LNCaP clone FGC (cell line): ENCODE data around the gene ZNF467.

Experiments
- DNase-seq: peaks from one replicate; pipeline ENCODE4 v3.0.0-alpha.2; 2011; ENCODE audit warnings: low read depth
- H3K4me3 ChIP-seq: 2 replicates; pipeline ENCODE4 v1.5.1; 2011; ENCODE audit warnings: mild to moderate bottlenecking, low read depth, low read length, control low read depth
- CTCF ChIP-seq: IDR thresholded peaks from 2 replicates; pipeline ENCODE4 v1.5.1; 2012; ENCODE audit warnings: mild to moderate bottlenecking; ENCODE audit not compliant: control insufficient read depth, insufficient read depth; ENCODE audit errors: extremely low read depth

Gene ZNF467

GRCh38 chr7:149762089-149762488 lies 11.3 kb downstream of the ZNF467 start:
- no peak for DNase-seq

GRCh38 chr7:149761307-149761706 lies 12.1 kb downstream of the ZNF467 start:
- no peak for TF ChIP-seq CTCF
- DNase-seq, result no peak
- H3K4me3 ChIP-seq, result no peak overlapping the region

More at GRCh38 chr7:149762089-149762488, 11.3 kb downstream of the ZNF467 start:
- no peak overlapping the region for H3K4me3 ChIP-seq
- no peak for TF ChIP-seq CTCF

- H3K4me3 ChIP-seq, result no peak overlapping the region
- DNase-seq, result no peak
- TF ChIP-seq CTCF, result no peak
These were observed 12.8 kb downstream of the ZNF467 start for GRCh38 chr7:149760538-149760937.

- TF ChIP-seq CTCF, result no peak
- H3K4me3 ChIP-seq, result no peak overlapping the region
- no peak for DNase-seq
These were observed 14.1 kb downstream of the ZNF467 start for GRCh38 chr7:149759093-149759860.

GRCh38 chr7:149753375-149754233 lies 19.8 kb downstream of the ZNF467 start:
- no peak for DNase-seq
- TF ChIP-seq CTCF, result peak; percentile 92

GRCh38 chr7:149752646-149753045 lies 20.7 kb downstream of the ZNF467 start:
- H3K4me3 ChIP-seq, result no peak overlapping the region
- TF ChIP-seq CTCF, result no peak
- DNase-seq, result no peak

More at GRCh38 chr7:149753375-149754233, 19.8 kb downstream of the ZNF467 start:
- H3K4me3 ChIP-seq, result no peak overlapping the region
